ENCODE measurements around the gene ETV1.

DNA sequence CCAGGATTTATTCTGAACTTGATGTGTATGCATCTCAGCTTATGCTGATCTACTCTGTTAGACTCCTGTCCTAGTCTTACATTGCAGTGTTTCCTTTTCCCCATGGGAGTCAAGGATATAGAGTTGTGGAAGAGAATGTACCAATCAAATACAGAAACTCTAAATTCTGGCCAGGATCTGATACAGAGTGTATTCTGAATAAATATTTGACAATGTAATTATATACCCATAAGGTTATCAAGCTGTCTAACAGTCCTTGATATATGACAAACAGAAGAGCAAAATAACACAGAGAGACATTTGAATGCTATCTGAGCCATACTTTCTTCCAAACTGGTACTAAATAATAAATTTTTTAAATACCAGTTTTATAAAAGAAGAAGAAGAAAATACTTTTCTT is 116.8 kb downstream of the ETV1 start:
- TF ChIP-seq, protein P1, sequence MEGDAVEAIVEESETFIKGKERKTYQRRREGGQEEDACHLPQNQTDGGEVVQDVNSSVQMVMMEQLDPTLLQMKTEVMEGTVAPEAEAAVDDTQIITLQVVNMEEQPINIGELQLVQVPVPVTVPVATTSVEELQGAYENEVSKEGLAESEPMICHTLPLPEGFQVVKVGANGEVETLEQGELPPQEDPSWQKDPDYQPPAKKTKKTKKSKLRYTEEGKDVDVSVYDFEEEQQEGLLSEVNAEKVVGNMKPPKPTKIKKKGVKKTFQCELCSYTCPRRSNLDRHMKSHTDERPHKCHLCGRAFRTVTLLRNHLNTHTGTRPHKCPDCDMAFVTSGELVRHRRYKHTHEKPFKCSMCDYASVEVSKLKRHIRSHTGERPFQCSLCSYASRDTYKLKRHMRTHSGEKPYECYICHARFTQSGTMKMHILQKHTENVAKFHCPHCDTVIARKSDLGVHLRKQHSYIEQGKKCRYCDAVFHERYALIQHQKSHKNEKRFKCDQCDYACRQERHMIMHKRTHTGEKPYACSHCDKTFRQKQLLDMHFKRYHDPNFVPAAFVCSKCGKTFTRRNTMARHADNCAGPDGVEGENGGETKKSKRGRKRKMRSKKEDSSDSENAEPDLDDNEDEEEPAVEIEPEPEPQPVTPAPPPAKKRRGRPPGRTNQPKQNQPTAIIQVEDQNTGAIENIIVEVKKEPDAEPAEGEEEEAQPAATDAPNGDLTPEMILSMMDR (IDR thresholded peaks at IDR 0.05): no peak
- no peak for TF ChIP-seq POLR2A (IDR thresholded peaks at IDR 0.05)
